ENCODE results near the gene KCNJ16. TPM values are rescaled to one million over a fixed set of nuclear protein-coding genes. Genes with fewer than 3 reads are reported as not detected.

KCNJ16 gene
- total RNA-seq, 1 experiment from 2014 or later = not detected

DNA sequence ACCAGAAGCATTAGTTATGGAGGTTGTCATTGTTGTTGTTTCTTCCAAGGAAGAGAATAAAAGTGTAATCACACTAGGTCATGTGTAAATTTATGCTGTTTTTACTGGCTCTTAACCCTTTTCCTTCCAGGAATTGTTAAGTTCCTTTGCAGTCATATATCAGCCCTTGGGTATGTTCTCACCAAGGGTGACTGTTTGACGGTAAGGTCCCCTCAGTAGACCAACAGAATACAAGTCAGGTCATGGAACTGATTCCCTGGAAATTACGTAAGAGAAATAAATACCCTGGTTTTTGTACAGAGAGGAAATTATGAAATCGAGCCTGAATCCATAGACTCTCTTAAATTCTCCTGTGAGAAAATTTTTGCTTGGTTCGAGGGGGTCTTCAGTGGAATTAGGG, 83.2 kb downstream of the KCNJ16 start:
- Histone ChIP-seq H3K27me3 (replicated peaks; ENCODE audit: insufficient read depth, low read depth, low read length, poor library complexity) (peaks cover 47% of the 10 kb centered on the region), H3K9me3 (ENCODE audit: low read depth, low read length, poor library complexity, severe bottlenecking) (no peaks in the 10 kb centered on the region), H3K27ac (ENCODE audit: low read depth, low read length, poor library complexity, severe bottlenecking) (no peak overlapping the region), H3K4me1 (ENCODE audit: insufficient read depth, low read length, poor library complexity, severe bottlenecking) (no peaks in the 10 kb centered on the region), H3K36me3 (ENCODE audit: insufficient read depth, low read length, poor library complexity, severe bottlenecking) (no peaks in the 10 kb centered on the region), H3K4me3 (ENCODE audit: low read depth, low read length, poor library complexity, severe bottlenecking) (no peak overlapping the region)
- TF ChIP-seq, protein P1, sequence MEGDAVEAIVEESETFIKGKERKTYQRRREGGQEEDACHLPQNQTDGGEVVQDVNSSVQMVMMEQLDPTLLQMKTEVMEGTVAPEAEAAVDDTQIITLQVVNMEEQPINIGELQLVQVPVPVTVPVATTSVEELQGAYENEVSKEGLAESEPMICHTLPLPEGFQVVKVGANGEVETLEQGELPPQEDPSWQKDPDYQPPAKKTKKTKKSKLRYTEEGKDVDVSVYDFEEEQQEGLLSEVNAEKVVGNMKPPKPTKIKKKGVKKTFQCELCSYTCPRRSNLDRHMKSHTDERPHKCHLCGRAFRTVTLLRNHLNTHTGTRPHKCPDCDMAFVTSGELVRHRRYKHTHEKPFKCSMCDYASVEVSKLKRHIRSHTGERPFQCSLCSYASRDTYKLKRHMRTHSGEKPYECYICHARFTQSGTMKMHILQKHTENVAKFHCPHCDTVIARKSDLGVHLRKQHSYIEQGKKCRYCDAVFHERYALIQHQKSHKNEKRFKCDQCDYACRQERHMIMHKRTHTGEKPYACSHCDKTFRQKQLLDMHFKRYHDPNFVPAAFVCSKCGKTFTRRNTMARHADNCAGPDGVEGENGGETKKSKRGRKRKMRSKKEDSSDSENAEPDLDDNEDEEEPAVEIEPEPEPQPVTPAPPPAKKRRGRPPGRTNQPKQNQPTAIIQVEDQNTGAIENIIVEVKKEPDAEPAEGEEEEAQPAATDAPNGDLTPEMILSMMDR (conservative IDR thresholded peaks at IDR 0.05; ENCODE audit: low read depth, low read length) = no peak
- no peak for TF ChIP-seq EZH2 (IDR thresholded peaks at IDR 0.05; ENCODE audit: borderline replicate concordance, low read depth, low read length, poor library complexity, severe bottlenecking)
- CTCF ChIA-PET = no interaction called here
- intact Hi-C loops (cut with micrococcal nuclease; ENCODE audit: unreplicated experiment) = no loop called here
- POLR2A ChIA-PET (ENCODE audit: low non-redundant PET) = no interaction called here
- no TSS peak for BruUV-seq (replicated peaks)
- no peak for DNase-seq (ENCODE audit: low spot score)

DNA sequence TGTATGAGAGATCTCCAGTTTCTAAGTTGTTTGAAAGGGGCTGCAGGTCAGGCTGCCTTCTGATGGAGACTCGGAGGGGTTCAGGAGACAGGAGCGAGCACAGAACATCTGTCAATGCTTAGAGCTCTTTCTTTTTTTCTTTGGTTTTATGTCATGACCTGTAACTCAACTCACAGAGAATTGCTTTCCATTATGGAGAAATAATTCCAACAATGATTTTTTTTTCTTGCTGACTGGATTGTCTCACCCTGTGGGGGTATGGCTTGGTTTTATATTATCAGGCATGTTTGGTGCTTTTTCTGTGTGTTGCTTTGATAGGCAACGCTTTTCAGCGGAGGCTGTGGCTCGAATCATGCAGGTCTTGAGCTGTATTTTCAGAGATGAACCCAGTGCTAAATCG, 83.6 kb downstream of the KCNJ16 start:
- Histone ChIP-seq H3K4me1 (ENCODE audit: insufficient read depth, low read length, poor library complexity, severe bottlenecking) (no peaks in the 10 kb centered on the region), H3K36me3 (ENCODE audit: insufficient read depth, low read length, poor library complexity, severe bottlenecking) (no peaks in the 10 kb centered on the region), H3K27ac (ENCODE audit: low read depth, low read length, poor library complexity, severe bottlenecking) (no peak overlapping the region), H3K4me3 (ENCODE audit: low read depth, low read length, poor library complexity, severe bottlenecking) (no peak overlapping the region), H3K27me3 (replicated peaks; ENCODE audit: insufficient read depth, low read depth, low read length, poor library complexity) (peaks cover 47% of the 10 kb centered on the region), H3K9me3 (ENCODE audit: low read depth, low read length, poor library complexity, severe bottlenecking) (no peaks in the 10 kb centered on the region)
- CTCF ChIA-PET = no interaction called here
- TF ChIP-seq EZH2 (IDR thresholded peaks at IDR 0.05; ENCODE audit: borderline replicate concordance, low read depth, low read length, poor library complexity, severe bottlenecking) = no peak
- TF ChIP-seq, protein P1 (conservative IDR thresholded peaks at IDR 0.05; ENCODE audit: low read depth, low read length) = no peak
- POLR2A ChIA-PET (ENCODE audit: low non-redundant PET) = no interaction called here
- BruUV-seq (replicated peaks) = no TSS peak
- no peak for DNase-seq (ENCODE audit: low spot score)
- intact Hi-C loops (cut with micrococcal nuclease; ENCODE audit: unreplicated experiment) = no loop called here

DNA sequence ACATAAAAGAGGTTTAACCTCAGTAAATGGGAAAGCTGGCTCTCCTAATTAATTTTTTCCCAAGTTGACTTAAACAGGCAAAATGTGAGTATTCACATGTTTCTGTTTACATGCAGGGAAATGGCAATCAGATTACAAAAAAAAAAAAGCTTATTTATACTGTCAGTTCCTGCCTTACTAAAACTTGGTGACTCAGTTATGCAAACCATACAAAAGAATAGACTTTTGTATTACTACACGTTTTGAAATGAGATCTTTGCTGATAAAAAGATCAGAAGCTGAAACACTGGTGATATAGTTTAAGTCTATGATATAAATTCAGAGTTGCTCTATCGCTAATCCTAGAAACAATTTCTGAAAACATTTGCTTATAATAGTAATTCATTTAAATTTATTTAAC, 85.0 kb downstream of the KCNJ16 start:
- Histone ChIP-seq H3K4me3 (ENCODE audit: low read depth, low read length, poor library complexity, severe bottlenecking) (no peak overlapping the region), H3K36me3 (ENCODE audit: insufficient read depth, low read length, poor library complexity, severe bottlenecking) (no peaks in the 10 kb centered on the region), H3K9me3 (ENCODE audit: low read depth, low read length, poor library complexity, severe bottlenecking) (no peaks in the 10 kb centered on the region), H3K27ac (ENCODE audit: low read depth, low read length, poor library complexity, severe bottlenecking) (no peak overlapping the region), H3K4me1 (ENCODE audit: insufficient read depth, low read length, poor library complexity, severe bottlenecking) (no peaks in the 10 kb centered on the region), H3K27me3 (replicated peaks; ENCODE audit: insufficient read depth, low read depth, low read length, poor library complexity) (peaks cover 48% of the 10 kb centered on the region)
- intact Hi-C loops (cut with micrococcal nuclease; ENCODE audit: unreplicated experiment) = loop anchor here (10.0 kb wide), 1 partner anchor 395 kb away; no protein-coding TSS in a partner anchor
- BruUV-seq (replicated peaks) = no TSS peak
- POLR2A ChIA-PET (ENCODE audit: low non-redundant PET) = no interaction called here
- no peak for DNase-seq (ENCODE audit: low spot score)
- CTCF ChIA-PET = interaction anchor here (1.2 kb wide), 1 partner anchor 634 kb away, joined by 3 read pairs; no protein-coding TSS in a partner anchor
- TF ChIP-seq, protein P1 (conservative IDR thresholded peaks at IDR 0.05; ENCODE audit: low read depth, low read length) = no peak
- TF ChIP-seq EZH2 (IDR thresholded peaks at IDR 0.05; ENCODE audit: borderline replicate concordance, low read depth, low read length, poor library complexity, severe bottlenecking) = no peak

Data from A673 (cell line).